ENCODE results near the gene BCL11A.

- TF ChIP-seq CTCF (IDR thresholded peaks at IDR 0.05) = no peak
- no peak for TF ChIP-seq POLR2A (IDR thresholded peaks at IDR 0.05)
Measured at GRCh38 chr2:60437080-60437696, 116.3 kb downstream of the BCL11A start.

All from esophagus squamous epithelium (tissue), 4 donors.